ENCODE results near the gene MEGF6. TPM values are rescaled to one million over a fixed set of nuclear protein-coding genes. Genes with fewer than 3 reads are reported as not detected.

The MEGF6 gene
- total RNA-seq, 1 experiment from 2014 or later, result 32.4 TPM

- no peaks in the 10 kb centered on the region for H3K9me3 Mint-ChIP-seq (ENCODE audit: low read depth, unreplicated experiment)
- H3K4me1 Mint-ChIP-seq (ENCODE audit: low read depth, unreplicated experiment), result no peaks in the 10 kb centered on the region
- intact Hi-C loops (cut with micrococcal nuclease; ENCODE audit: unreplicated experiment), result no loop called here
- no peaks in the 10 kb centered on the region for H3K27me3 Mint-ChIP-seq (ENCODE audit: unreplicated experiment)
- DNase-seq, result no peak
- no peak overlapping the region for H3K4me3 Mint-ChIP-seq (ENCODE audit: low read depth, unreplicated experiment)
- peaks cover 4% of the 10 kb centered on the region for H3K36me3 Mint-ChIP-seq (ENCODE audit: insufficient read depth, unreplicated experiment)
- BruUV-seq (replicated peaks), result no TSS peak
- H3K27ac Mint-ChIP-seq (ENCODE audit: unreplicated experiment), result no peak overlapping the region
- CTCF ChIA-PET, result no interaction called here
- TF ChIP-seq, protein P1, sequence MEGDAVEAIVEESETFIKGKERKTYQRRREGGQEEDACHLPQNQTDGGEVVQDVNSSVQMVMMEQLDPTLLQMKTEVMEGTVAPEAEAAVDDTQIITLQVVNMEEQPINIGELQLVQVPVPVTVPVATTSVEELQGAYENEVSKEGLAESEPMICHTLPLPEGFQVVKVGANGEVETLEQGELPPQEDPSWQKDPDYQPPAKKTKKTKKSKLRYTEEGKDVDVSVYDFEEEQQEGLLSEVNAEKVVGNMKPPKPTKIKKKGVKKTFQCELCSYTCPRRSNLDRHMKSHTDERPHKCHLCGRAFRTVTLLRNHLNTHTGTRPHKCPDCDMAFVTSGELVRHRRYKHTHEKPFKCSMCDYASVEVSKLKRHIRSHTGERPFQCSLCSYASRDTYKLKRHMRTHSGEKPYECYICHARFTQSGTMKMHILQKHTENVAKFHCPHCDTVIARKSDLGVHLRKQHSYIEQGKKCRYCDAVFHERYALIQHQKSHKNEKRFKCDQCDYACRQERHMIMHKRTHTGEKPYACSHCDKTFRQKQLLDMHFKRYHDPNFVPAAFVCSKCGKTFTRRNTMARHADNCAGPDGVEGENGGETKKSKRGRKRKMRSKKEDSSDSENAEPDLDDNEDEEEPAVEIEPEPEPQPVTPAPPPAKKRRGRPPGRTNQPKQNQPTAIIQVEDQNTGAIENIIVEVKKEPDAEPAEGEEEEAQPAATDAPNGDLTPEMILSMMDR (IDR thresholded peaks at IDR 0.05; ENCODE audit: unreplicated experiment), result no peak
Measured at GRCh38 chr1:3641046-3641760, 29.9 kb upstream of the MEGF6 start.

GRCh38 chr1:3640121-3640837 is 29.0 kb upstream of the MEGF6 start:
- BruUV-seq (replicated peaks), result no TSS peak
- no peak overlapping the region for H3K27ac Mint-ChIP-seq (ENCODE audit: unreplicated experiment)
- H3K36me3 Mint-ChIP-seq (ENCODE audit: insufficient read depth, unreplicated experiment), result no peaks in the 10 kb centered on the region
- no peaks in the 10 kb centered on the region for H3K9me3 Mint-ChIP-seq (ENCODE audit: low read depth, unreplicated experiment)
- no peaks in the 10 kb centered on the region for H3K27me3 Mint-ChIP-seq (ENCODE audit: unreplicated experiment)
- DNase-seq, result no peak
- CTCF ChIA-PET, result no interaction called here
- TF ChIP-seq, protein P1 (IDR thresholded peaks at IDR 0.05; ENCODE audit: unreplicated experiment), result no peak
- no peaks in the 10 kb centered on the region for H3K4me1 Mint-ChIP-seq (ENCODE audit: low read depth, unreplicated experiment)
- no peak overlapping the region for H3K4me3 Mint-ChIP-seq (ENCODE audit: low read depth, unreplicated experiment)
- intact Hi-C loops (cut with micrococcal nuclease; ENCODE audit: unreplicated experiment), result no loop called here

DNA sequence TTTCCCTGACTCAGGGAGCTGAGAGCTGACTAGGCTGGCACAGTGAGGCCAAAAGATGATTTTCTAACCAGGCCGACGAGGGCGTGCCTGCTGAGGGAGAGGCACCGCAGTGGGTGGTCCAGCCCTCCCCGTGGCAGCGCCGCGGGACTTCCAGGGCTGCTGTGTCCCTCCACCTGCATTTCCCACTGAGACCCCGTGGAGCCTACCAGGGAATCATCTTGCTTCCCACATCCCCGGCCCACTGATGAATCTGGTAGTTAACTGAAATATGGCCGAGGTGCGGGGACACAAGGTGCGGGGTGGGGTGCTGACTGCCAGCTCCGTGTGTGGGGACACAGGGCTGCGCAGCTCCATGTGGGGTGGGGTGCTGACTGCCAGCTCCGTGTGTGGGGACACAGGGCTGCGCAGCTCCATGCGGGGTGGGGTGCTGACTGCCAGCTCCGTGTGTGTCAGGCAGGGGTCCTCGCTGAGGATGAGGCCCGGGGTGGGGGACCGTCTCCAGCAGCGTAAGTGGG is 28.1 kb upstream of the MEGF6 start:
- TF ChIP-seq, protein P1 (IDR thresholded peaks at IDR 0.05; ENCODE audit: unreplicated experiment), result no peak
- no TSS peak for BruUV-seq (replicated peaks)
- no peak overlapping the region for H3K4me3 Mint-ChIP-seq (ENCODE audit: low read depth, unreplicated experiment)
- H3K4me1 Mint-ChIP-seq (ENCODE audit: low read depth, unreplicated experiment), result no peaks in the 10 kb centered on the region
- H3K27ac Mint-ChIP-seq (ENCODE audit: unreplicated experiment), result no peak overlapping the region
- CTCF ChIA-PET, result no interaction called here
- DNase-seq, result no peak
- intact Hi-C loops (cut with micrococcal nuclease; ENCODE audit: unreplicated experiment), result no loop called here
- H3K27me3 Mint-ChIP-seq (ENCODE audit: unreplicated experiment), result no peaks in the 10 kb centered on the region
- H3K36me3 Mint-ChIP-seq (ENCODE audit: insufficient read depth, unreplicated experiment), result peaks cover 3% of the 10 kb centered on the region
- no peaks in the 10 kb centered on the region for H3K9me3 Mint-ChIP-seq (ENCODE audit: low read depth, unreplicated experiment)

DNA sequence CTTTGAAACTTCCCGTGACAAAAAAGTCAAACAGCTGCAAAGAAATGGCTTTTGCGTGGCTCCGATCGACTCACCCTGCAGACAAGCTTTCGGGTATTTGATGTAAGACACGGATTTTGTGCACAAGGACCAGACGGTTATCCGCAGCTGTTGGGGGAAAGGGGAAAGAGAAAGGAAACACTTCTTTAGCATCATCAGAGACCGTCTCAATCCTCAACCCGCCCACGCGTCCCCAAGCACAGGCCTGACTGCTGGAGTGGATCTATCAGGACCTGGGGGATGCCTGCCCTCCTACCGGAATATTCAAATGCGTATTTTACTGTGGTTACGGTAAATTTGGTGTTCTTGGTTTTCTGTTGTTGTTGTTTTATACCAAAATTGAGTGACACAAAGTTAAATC is 27.4 kb upstream of the MEGF6 start:
- Mint-ChIP-seq H3K9me3 (ENCODE audit: low read depth, unreplicated experiment) (no peaks in the 10 kb centered on the region), H3K4me3 (ENCODE audit: low read depth, unreplicated experiment) (no peak overlapping the region), H3K27me3 (ENCODE audit: unreplicated experiment) (no peaks in the 10 kb centered on the region), H3K27ac (ENCODE audit: unreplicated experiment) (no peak overlapping the region), H3K36me3 (ENCODE audit: insufficient read depth, unreplicated experiment) (peaks cover 7% of the 10 kb centered on the region), H3K4me1 (ENCODE audit: low read depth, unreplicated experiment) (no peaks in the 10 kb centered on the region)
- intact Hi-C loops (cut with micrococcal nuclease; ENCODE audit: unreplicated experiment), result no loop called here
- CTCF ChIA-PET, result no interaction called here
- no peak for DNase-seq
- TF ChIP-seq, protein P1 (IDR thresholded peaks at IDR 0.05; ENCODE audit: unreplicated experiment), result no peak
- no TSS peak for BruUV-seq (replicated peaks)

Data from Calu3 (cell line).